ENCODE results near the gene FAM193B.

Gene FAM193B

DNA sequence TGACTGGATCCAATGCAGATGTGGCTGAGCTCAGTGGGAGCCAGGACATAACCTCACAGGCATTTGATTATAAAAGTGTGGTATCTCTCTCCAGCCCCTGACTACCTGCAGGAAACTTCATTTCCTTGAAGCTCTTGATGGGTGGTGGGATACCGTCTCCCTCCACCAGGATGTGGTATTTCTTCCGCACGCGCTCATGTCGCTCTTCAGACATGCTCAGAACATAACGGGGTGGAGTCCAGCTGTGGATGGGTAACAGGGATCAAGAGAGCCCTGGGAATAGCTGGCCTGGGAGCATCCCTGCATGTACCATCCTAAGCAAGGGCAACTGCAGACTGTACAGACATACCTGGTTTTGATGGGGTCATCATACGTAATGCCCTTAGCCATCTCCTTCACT is 38.8 kb downstream of the FAM193B start:
- no peak for DNase-seq

DNA sequence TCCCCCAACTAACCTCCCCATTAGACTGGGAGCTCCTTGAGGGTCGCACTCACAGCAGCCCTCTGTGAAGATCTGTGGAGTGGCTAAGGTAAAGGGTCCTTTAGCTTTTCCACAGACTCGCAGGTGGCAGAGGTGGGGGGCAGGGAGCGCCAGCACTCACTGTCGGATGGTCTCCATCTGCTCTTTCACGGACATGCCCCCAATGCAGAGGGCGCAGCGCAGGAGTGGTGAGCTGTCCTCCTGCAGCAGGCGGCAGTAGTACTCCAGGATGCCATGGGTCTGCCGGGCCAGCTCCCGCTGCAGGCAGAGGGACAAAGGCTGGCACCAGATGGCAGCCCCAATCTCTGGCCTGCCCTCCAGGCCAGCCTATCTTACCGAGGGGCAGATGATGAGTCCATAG is 39.8 kb downstream of the FAM193B start:
- no peak for DNase-seq

DNA sequence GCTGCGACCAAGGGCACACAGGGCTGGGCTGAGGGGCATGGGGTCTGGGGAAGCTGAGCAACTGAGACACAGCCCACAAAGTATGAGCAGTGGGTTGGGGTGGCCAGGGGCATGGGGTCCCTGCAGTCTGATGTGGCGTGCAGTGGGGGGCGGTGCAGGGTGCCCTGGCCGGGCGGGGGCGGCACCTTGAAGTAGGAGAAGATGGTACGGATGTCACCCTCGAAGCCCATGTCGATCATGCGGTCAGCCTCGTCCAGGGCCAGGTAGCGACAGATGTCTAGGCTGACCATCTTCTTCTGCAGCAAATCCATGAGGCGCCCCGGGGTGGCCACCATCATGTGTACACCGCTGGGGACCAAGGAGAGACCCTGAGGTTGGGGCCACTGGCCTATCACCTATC is 40.9 kb downstream of the FAM193B start:
- no peak for DNase-seq

DNA sequence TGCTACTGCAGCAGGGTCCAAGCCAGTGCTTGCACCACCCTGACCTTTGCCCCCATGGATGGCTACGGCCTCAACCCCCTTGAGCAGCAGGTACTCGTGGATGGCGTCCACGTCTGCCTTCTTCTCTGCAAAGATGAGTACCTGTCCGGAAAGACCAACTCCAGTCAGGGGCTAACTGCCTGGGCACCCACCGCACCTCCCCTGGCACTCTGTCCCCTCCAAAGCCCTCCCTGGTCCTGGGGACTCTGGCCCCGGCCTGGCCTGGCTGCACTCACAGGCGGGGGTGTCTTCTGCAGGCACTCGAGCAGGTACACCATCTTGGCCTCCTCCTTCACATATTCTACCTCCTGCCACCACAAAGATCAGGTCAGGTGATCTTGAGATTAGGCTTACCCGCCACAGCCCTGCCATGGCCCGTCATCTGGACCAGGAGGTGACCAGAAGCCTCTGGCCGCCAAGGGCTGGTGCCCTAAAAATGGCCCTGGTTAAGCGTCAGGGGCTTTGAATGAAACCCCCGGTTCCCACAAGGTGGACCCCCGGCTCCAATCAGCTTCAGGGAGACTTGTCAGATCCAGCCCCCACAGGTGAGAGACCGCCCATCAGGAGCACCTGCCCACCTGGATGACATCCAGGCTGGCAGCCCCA is 41.5 kb downstream of the FAM193B start:
- DNase-seq = no peak

DNA sequence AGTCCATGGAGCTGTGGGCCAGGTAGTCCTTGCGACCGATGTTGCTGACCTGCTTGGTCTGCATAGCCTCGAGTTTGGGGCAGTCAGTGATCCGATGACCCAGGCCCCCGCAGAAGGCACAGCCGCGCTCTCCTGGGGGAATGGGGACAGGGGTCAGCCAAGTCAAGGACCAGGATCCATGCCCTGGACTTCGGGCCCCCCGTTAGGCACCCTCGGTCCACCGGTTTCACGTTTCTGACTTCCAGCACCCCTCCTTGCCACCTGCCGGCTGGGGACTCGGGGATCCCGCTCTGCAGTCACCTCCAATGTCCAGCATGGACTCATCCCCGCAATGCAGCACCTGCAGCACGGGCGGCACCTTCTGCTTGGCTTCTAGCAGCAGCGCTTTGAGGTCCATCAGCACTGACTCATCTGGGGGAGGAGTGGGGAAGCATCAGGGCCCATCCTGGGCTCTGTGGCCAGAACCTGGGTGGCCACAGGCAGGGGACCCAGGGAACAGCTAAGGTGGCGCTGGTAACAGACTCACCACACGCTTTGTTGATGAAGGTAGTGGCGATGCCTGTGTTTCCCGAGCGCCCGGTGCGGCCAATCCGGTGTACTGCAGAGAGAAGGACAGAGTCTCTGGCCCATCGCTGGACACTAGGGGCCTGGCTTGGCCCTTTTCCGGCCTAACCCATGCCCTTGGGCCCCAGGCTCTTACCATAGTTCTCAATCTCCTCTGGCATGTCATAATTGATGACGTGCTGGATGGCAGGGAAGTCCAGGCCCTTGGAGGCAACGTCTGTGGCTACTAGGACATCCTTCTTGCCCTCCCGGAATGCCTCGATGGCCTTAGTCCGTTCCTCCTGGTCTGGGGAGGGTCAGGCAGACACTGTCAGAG is 42.3 kb downstream of the FAM193B start:
- no peak for DNase-seq

DNA sequence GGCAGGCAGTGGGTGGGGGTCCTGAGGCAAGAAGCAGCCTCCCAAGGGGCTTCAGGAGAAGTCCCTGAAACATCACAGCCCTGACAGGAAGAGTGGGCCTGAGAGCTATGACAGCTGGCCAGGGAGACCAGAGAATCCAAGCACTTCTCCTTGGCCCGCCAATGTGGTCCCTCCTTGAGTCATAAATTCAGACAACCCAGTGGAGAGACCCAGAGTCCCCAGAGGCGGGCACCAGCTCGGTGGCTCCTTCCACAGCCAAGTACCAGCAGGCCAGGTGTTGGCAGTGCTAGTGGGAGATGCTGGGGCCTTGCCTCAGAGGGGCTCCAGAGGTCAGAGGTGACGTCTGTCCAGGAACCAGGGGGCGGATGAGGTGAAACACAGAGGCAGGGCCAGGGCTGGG is 43.2 kb downstream of the FAM193B start:
- no peak for DNase-seq

DNA sequence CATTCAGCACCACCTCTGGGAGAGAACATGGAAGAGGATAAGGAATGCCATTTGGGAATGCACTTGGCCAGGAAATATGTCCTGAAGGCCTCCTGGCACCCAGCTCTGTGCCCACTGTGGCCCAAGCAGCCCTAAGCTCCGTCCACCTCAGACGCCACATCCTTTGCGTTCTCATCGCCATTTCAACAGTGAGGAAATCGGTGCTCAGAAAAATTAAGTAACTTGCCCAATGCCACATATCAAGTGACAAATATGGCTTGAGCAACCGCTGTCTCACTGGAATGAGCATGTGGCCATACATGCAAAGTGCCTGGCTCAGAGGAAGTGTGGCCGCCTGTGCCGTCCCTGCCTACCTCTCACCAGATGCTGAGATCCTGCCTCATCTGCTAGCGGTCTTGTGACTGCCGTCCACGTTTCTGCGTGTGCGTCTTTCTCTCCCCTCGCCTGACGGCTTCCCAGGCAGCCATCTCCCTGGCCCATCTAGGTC is 43.8 kb downstream of the FAM193B start:
- DNase-seq = peak in 1 of 14 donors; percentile 47

DNA sequence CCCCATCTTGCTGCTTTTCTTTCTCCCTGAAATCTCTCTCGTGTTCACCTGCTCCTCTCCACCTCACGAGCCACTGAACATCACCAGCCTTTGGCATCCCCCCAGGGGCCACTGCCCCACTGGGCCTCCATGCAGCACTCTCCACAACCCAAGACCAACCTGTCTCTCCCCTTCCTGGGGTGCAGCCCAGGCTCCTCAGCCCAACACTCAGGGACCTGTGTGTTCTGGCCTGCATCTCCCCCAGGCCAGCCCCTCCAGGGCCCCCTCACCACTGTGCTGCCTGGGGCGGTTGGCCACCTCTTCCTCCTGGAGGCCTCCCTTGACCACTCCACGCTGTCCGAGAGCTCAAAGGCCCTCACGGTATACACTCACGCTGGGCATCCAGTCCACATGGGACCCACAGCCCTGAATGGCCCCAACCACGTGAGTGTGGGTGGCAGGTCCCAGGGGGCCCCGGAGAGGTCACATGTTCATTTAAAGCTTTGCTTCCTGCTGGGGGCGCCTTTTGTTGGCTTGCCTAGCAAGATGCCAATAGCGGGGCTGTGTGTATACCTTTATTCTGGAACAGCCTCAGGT is 44.3 kb downstream of the FAM193B start:
- no peak for DNase-seq

DNA sequence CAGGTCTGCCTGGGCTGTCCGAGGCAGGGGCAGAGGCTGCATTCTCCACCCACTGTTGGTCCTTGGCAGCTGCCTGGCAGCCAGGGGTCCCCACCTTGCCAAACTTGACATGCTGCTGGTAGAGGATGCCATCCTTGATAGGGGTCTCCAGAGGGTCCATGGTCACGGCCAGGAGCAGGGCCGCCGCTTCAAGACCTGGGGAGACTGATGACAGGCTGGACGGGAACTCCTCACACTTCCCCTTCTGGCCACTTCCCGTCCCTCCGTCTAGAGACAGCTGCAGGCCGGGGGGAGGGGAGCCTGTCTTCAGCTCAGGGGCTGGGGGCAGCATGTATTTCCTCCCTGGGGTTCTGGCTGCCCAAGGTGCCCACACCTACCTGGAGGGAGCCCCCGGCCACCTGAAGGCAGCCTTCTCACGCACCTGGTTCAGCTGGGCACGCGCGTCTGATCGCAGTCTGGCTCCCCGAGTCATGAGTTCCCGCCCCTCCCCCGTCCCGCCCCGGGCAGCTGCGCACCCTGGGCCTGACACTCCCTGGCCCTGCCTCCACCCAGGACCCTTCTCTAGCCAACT is 44.9 kb downstream of the FAM193B start, which contains the start of gene DOK3:
Gene DOK3 (minus strand): TSS at position 446 of the 571 bp plus-strand sequence. CDS start 286 bp downstream, at position 160.
- DNase-seq = peak in 6 of 14 donors; percentile 23 to 53 (median 28)

DNA sequence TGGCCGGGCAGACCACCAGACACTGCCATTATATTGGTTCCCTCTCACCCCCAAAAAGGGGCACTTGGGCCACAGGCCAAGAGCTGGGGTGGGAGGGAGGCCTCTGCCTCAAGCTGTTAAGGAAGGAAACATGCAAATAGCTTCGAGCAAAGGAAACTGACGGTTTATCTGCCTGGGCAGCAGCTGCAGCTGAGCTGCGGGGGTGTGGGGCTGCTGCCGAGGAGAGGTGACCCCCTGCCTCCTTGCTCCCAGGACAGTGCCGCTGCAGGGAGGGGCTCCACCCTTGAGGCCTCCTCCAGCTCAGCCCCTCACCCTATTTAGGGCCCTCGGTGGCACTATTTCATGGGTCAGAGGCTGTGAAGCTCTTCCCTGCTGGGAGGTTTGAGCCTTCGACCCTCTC is 45.5 kb downstream of the FAM193B start:
- no peak for DNase-seq

DNA sequence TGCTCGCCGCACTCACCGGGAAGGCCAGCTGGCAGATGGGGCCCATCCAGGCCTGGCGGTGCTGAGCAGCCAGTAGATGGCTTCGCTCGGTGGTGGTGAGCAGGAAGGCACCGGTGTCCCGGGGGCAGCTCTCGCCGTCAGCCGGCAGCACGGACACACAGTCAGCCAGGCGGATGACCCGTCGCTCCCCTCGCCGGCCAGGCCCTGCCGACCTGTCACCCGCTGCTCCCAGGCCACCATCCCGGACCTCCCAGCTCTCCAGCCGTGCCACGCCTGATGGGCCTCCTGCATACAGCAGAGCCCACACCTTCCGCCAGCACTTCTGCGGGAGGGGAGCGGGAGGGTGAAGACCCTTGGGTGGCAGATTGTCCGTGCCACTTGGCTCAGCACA is 46.1 kb downstream of the FAM193B start:
- DNase-seq = no peak

DNA sequence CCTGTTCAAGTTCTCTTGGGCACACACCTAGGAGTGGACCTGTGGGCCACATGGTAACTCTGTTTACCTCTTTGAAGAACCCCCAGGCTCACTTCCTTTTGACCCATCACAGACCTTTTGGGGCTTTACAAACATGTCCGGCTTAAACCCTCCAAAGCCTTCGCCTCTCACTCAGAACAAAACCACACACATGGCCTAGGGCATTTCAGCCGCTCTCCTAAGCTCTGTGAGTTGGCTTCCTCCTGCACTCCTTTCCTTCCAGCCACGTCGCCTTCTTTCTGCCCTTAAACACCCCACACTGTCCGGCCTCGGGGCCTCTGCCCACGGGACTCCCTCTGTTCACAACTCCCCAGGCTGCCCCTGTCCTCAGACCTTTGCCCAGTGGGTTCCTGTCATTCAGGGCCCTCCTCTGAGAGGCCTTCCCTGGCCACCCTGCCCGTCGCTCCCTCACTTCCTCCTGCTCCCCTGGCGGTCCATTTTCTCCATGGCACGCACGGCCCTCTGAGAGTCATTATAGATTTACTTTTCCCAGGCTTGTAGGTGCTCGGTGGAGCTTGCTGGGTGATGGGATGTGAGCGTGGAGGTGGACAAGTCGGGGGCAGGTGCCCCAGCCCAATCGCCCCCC is 46.7 kb downstream of the FAM193B start:
- DNase-seq = no peak

DNA sequence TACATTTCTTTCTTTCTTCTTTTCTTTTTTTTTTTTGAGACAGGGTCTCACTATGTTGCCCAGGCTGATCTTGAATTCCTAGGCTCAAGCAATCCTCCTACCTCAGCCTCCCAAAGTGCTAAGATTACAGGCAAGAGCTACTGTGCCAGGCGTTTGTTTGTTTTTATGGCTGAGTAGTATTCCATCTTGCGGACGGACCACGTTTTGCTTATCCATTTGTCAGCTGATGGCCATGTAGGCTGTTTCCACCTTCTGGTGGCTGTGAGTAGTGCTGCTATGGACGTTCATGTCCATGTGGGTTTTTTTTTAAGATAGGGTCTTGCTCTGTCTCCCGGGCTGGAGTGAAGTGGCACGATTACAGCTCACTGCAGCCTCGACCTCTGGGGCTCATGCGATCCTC is 47.2 kb downstream of the FAM193B start:
- DNase-seq = no peak

DNA sequence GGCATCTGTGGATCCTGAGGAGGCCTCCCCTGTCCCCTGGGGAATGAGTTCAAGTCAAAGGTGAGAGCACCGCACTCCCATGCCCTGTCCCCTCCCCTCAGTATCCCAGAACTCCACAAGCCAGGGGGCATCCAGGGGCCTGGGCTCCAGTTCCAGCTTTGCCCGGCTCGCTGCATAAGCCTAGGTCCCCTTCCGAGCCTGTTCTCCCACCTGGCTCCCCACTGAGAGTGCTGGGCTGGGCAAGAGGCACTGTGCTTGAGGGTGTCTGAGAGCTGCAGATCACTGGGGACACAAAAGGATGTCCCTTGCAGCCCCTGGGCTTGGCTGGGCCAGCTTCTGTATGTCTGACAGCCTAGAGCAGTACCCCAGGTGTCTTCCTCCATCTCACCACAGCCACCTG is 49.3 kb downstream of the FAM193B start:
- DNase-seq = no peak

DNA sequence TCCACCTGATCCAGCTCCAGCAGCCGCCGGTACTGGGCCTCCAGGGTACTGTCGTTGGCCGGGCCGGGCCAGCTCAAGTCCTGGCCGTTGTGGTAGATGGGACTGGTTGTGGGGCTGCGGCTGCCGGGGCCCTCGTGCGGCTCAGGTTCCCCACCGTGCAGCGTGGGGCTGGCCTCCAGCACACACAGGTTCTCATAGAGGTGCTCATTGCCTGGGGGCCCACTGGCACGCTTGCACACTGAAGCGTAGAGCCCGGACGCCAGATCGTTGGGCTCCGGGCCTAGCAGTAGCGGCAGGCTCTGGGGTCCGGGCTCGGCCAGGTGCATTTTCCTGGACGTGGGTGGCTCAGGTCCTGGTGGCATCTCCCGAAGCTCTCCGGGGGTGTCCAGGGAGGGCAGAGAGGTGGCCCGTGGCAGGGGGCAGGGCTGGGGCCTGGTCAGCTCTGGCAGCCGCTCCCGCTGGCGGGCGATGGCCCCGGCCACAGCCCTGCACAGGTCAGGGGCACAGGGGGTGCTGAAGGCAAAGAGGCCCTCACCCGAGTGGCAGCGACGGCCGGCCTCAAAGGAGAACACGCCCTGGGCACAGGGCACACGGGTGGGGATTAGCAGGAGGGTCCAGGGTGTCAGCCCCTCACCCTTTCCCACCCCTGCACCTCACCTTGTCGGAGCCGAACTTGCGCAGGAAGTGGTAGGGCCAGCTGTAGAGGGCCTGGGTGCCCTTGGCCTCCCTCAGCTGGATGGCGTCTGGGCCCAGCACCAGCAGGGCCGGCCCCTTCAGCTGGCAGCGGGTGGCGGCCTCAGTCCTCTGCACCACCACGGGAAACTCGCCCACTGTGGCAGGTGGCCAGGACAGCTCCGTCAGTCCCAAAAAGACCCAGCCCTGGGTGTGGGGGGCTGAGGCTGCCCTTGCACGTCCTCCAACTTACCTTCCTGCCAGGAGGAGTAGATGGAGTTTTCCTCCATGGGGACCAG is 50.0 kb downstream of the FAM193B start:
- DNase-seq = no peak

DNA sequence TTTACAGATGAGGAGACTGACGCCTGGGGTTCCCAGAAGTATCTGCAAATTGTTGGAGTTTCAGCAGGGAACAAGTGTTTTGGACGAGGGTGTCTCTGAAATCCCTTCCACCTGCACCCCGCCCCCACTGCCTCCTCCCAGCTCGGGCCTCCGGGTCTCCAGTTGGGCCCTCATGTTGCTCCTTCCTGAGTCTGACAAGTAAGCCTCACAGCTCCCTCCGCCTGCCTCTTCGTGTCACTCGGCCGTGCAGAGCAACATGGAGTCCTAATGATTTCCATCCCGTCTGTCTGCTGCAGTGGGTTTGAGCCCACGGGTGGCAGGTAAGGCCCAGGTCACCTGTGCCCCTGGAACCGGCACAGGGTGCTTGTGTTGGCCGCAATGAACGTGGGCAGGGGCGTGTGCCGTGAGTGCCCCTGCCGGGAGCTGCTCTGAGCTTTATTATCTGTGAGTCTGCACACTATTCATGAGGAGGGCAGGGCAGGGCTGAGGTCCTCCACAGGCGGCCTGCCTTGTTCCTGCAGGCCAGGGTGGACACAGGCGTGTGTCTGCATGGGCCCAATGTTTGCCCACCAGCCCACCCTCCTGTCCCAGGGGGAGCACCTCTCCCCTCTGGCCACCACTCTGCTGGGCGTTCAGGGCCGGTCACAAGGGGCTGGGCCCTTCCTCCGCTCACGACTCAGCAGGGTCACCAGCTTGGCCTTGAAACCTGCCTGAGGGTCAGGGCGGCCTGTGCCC is 50.8 kb downstream of the FAM193B start:
- no peak for DNase-seq

DNA sequence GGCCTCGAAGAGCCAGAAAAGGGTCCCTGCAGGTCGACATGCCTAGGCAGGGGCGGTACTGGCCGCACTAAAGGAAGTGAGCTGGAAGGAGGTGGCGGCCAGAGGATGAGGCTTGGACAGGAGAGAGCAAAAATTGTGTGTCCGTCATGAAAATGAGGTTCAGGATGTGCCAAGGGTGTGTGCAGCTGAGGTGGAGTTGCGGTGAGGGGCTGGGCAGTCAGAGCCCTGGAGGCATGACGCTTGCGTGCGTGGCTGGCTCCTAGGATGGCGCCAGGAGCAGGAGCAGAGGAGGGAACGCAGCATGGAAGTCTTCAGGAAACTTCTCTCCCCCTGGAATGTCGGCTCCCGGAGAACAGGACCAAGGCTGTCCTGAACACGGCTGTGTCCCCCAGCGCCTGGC is 51.5 kb downstream of the FAM193B start:
- DNase-seq = no peak

DNA sequence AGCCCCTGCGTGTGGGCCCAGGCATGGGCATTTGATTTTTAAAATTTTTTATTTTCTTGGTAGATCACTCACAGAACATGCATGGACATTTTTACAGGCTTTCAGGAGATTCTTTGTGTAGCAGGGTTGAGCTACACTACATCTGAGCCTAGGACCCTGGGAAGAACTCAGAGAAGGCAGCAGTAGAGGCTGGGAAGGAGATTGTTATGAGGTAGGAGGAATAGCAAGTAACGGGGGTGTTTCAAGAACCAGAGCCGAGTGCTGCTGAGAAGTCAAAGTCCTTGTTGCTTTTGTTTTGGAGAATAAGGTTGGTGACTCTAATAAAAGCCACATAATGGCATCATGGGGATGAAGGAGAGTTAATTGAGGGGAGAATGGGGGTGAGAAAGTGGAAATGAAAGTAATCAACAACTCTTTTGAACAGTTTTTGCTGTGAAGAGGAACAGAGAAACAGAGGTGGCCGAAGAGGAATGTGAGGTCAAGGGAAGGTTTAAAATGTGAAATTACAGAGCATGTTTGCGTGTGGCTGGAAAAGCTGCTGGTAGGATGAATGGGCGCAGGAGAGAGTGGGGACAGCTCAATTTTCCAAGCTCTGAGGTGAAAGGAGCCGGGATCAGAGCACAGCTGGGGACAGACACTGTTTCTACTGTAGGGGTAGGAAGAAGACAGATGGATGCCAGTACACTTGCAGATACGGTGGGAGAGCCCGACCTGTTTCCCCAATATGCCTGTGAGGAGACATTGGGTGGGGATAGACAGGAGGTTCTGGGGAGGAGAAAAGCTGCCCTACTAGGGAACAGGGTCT is 52.3 kb downstream of the FAM193B start:
- no peak for DNase-seq

DNA sequence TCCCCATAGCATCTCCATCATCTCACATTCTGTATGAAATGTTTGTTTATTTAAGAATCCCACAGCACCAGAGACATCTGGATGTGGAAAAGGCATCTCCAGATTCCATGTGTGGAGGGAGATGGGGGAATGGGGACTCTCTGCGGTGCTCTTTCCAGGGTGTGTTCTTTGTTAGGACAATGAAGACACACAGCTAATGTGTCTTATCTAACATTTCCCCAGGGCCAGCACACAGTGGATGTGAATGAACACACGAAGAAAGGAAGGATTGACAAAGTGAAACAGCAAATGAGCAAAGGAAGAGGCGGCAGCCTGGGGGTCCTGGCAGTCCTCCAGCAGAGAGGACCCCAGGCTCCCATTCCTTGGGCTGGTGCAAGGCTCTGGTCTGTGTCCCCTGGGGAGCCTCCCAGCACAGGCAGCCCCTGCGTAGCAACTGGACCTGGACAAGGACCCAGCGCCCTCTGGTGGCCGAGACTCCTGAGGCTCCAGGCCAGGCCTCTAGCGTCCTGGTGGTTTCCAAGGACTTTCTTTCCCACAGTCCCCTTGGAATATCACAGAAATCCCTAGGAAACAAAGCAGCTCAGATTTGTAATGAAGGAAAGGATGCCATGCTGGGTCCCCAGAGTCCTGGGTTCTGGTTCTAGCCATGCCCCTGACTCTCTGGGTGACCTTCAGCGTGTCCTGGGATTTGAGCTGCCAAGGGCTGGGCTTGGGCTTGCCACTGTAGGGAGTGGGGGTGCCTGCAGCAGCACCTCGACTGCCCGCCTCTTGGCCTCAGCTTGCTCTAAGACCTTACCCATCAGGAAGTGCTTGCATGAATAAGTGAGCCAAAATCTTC is 53.5 kb downstream of the FAM193B start:
- DNase-seq = peak; percentile 18 to 84 (median 62)

Measured in C1 segment of cervical spinal cord (tissue), 14 donors.